ENCODE measurements around the gene ANKRD36C.
"Not testable (repeated sequence)": the region's sequence is repeated elsewhere in the genome, so short reads cannot be mapped to it uniquely, and the experiment has no call there.

Gene ANKRD36C

GRCh38 chr2:95991351-95992094 is at the start of gene ANKRD36C:
Gene ANKRD36C, minus strand, starts transcription at chr2:95991824. Its CDS starts 116 bp downstream, at chr2:95991708.
- peak; percentile 28 for DNase-seq (ENCODE audit: low spot score)

- not testable (repeated sequence) for DNase-seq (ENCODE audit: low spot score)
Observed at GRCh38 chr2:96035554-96035953, 43.9 kb upstream of the ANKRD36C start.

GRCh38 chr2:96034792-96035191 is 43.2 kb upstream of the ANKRD36C start, which contains the start of gene GPAT2:
Gene GPAT2, minus strand, starts transcription at chr2:96034916. Its CDS starts 2,557 bp downstream, at chr2:96032359.
- DNase-seq (ENCODE audit: low spot score): not testable (repeated sequence)

- not testable (repeated sequence) for DNase-seq (ENCODE audit: low spot score)
Observed at GRCh38 chr2:96033997-96034396, 42.4 kb upstream of the ANKRD36C start.

- DNase-seq (ENCODE audit: low spot score): not testable (repeated sequence)
Observed at GRCh38 chr2:96027725-96028325, 36.2 kb upstream of the ANKRD36C start.

GRCh38 chr2:96025755-96026154 is 34.1 kb upstream of the ANKRD36C start:
- not testable (repeated sequence) for DNase-seq (ENCODE audit: low spot score)

- no peak for DNase-seq (ENCODE audit: low spot score)
- no peak for TF ChIP-seq CTCF (IDR thresholded peaks at IDR 0.05; ENCODE audit: extremely low read depth, missing control alignments)
Observed at GRCh38 chr2:96025194-96025492, 33.5 kb upstream of the ANKRD36C start.

- no peak for TF ChIP-seq CTCF (IDR thresholded peaks at IDR 0.05; ENCODE audit: extremely low read depth, missing control alignments)
- no peak for DNase-seq (ENCODE audit: low spot score)
Observed at GRCh38 chr2:96024336-96025193, 32.9 kb upstream of the ANKRD36C start.

- not testable (repeated sequence) for DNase-seq (ENCODE audit: low spot score)
Observed at GRCh38 chr2:96023701-96024100, 32.1 kb upstream of the ANKRD36C start.

- peak; percentile 84 for DNase-seq (ENCODE audit: low spot score)
- TF ChIP-seq CTCF (IDR thresholded peaks at IDR 0.05; ENCODE audit: extremely low read depth, missing control alignments): peak; percentile 84
Observed at GRCh38 chr2:96022701-96023447, 31.2 kb upstream of the ANKRD36C start.

GRCh38 chr2:96022126-96022525 is 30.5 kb upstream of the ANKRD36C start:
- DNase-seq (ENCODE audit: low spot score): not testable (repeated sequence)

GRCh38 chr2:96021142-96021541 is 29.5 kb upstream of the ANKRD36C start:
- DNase-seq (ENCODE audit: low spot score): not testable (repeated sequence)

GRCh38 chr2:96019909-96020590 is 28.4 kb upstream of the ANKRD36C start:
- DNase-seq (ENCODE audit: low spot score): not testable (repeated sequence)

GRCh38 chr2:96016321-96016720 is 24.7 kb upstream of the ANKRD36C start:
- not testable (repeated sequence) for DNase-seq (ENCODE audit: low spot score)

- DNase-seq (ENCODE audit: low spot score): not testable (repeated sequence)
Observed at GRCh38 chr2:96012792-96013264, 21.2 kb upstream of the ANKRD36C start.
